ENCODE results near the gene SIN3B.
A peak's percentile ranks its signal among the peaks of the same experiment; 100 is the strongest.

Gene SIN3B

GRCh38 chr19:16824658-16825311, 4.4 kb upstream of the SIN3B start:
- TF ChIP-seq, protein P1, sequence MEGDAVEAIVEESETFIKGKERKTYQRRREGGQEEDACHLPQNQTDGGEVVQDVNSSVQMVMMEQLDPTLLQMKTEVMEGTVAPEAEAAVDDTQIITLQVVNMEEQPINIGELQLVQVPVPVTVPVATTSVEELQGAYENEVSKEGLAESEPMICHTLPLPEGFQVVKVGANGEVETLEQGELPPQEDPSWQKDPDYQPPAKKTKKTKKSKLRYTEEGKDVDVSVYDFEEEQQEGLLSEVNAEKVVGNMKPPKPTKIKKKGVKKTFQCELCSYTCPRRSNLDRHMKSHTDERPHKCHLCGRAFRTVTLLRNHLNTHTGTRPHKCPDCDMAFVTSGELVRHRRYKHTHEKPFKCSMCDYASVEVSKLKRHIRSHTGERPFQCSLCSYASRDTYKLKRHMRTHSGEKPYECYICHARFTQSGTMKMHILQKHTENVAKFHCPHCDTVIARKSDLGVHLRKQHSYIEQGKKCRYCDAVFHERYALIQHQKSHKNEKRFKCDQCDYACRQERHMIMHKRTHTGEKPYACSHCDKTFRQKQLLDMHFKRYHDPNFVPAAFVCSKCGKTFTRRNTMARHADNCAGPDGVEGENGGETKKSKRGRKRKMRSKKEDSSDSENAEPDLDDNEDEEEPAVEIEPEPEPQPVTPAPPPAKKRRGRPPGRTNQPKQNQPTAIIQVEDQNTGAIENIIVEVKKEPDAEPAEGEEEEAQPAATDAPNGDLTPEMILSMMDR (IDR thresholded peaks at IDR 0.05; ENCODE audit: control insufficient read depth, insufficient read depth, low read depth, low read length, missing control alignments) = no peak
- H3K4me3 ChIP-seq (ENCODE audit: control insufficient read depth, low read depth, low read length) = peak overlapping the region; percentile 27
- peak; percentile 33 for DNase-seq (ENCODE audit: low read depth)

DNA sequence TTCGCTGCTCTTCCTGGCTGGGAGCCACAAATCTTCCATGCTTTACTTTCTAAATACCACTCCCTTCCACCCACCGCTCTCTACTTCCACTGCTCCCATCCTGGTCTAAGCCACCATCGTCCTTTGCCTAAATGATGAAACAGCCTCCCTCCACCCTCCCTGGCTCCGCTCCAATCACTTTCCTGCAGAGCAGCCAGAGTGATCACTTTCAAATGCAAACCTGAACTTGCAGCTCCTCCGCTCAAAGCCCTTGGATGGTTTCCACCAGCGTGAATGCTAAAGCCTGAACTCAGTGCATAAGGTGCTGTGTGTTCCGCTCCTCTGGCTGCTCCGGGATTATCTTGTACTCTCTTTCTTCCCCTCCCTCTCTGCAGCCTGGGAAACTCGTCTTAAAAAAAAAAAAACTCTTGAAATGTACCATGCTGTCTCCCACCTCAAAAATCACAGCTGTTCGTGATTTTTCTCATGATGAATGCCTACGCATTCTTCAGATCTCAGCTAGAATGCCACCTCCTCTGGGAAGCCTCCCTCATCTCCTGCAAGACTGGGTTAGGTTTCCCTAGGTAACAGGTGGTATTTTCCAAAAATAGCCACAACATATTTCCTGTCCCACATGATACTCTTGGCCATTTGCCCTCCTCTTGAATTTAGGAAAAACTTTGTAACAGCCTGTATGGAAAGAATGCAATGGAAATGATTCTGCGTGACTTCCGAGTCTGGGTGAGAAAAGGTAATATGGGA, 3.7 kb upstream of the SIN3B start:
- DNase-seq (ENCODE audit: low read depth) = no peak
- TF ChIP-seq, protein P1 (IDR thresholded peaks at IDR 0.05; ENCODE audit: control insufficient read depth, insufficient read depth, low read depth, low read length, missing control alignments) = no peak
- peak overlapping the region; percentile 27 for H3K4me3 ChIP-seq (ENCODE audit: control insufficient read depth, low read depth, low read length)

GRCh38 chr19:16829822-16830289, 658 bp downstream of the SIN3B start:
- H3K4me3 ChIP-seq (ENCODE audit: control insufficient read depth, low read depth, low read length) = peak overlapping the region; percentile 89
- DNase-seq (ENCODE audit: low read depth) = no peak
- TF ChIP-seq, protein P1 (IDR thresholded peaks at IDR 0.05; ENCODE audit: control insufficient read depth, insufficient read depth, low read depth, low read length, missing control alignments) = no peak

DNA sequence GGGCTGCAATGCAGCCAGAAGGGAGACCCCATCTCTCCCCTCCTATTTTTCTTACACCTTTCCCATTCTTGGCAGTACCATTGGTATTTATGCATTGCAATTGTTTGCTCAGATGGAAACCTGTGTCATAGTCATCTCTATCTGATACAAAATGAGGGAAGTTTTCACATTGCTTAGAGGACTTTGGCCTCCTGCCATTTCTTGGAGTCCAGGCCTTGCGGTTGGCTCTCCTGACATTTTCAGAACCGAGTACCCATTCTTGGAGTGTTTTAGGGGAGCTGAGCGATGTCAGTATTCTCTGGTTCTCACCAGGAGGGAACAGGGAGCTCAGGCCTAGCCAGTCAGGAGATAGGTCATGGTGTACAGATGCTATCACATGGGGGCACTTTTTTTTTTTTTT, 1.5 kb downstream of the SIN3B start:
- peak overlapping the region; percentile 89 for H3K4me3 ChIP-seq (ENCODE audit: control insufficient read depth, low read depth, low read length)
- no peak for DNase-seq (ENCODE audit: low read depth)
- TF ChIP-seq, protein P1 (IDR thresholded peaks at IDR 0.05; ENCODE audit: control insufficient read depth, insufficient read depth, low read depth, low read length, missing control alignments) = no peak

DNA sequence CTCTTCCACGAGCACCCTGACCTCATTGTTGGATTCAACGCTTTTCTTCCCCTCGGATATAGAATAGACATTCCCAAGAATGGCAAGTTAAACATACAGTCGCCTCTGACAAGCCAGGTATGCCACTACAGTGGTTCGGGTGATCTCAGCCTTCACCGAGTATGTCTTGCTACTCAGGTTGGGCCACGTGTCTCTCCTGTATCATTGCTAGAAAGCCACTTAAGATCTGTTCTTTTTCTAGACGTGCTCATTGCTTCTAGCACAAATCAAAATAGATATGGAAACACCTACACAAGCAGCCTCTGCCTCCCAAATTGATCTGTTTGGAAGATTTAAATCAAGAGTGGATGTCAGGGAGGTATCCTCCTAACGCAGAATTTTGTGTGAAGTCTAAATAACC, 2.3 kb downstream of the SIN3B start:
- no peak for DNase-seq (ENCODE audit: low read depth)
- TF ChIP-seq, protein P1 (IDR thresholded peaks at IDR 0.05; ENCODE audit: control insufficient read depth, insufficient read depth, low read depth, low read length, missing control alignments) = no peak
- no peak overlapping the region for H3K4me3 ChIP-seq (ENCODE audit: control insufficient read depth, low read depth, low read length)

GRCh38 chr19:16834747-16835146, 5.5 kb downstream of the SIN3B start:
- TF ChIP-seq, protein P1 (IDR thresholded peaks at IDR 0.05; ENCODE audit: control insufficient read depth, insufficient read depth, low read depth, low read length, missing control alignments) = no peak
- no peak for DNase-seq (ENCODE audit: low read depth)
- no peak overlapping the region for H3K4me3 ChIP-seq (ENCODE audit: control insufficient read depth, low read depth, low read length)

All from AG09309 (cell line).